Left lobe of liver (tissue), 2 donors: ENCODE data around the gene ONECUT2. TPM values are rescaled to one million over a fixed set of nuclear protein-coding genes. Genes with fewer than 3 reads are reported as not detected.
"Not testable (repeated sequence)": the region's sequence is repeated elsewhere in the genome, so short reads cannot be mapped to it uniquely, and the experiment has no call there.

Experiments
- ATAC-seq: fragments of 200-7000 bp; cut with Tn5 transposase; one replicate; pipeline ENCODE4 v1.9.1; 2020; ENCODE audit warnings: mild to moderate bottlenecking, moderate library complexity
- DNase-seq: peaks from one replicate; pipeline ENCODE4 v3.0.0-alpha.2; 2020; ENCODE audit warnings: low spot score
- total RNA-seq: library from RNA; stranded (reverse); gene quantifications from one replicate; pipeline ENCODE4 v1.2.1, GENCODE V29; 2021
- donor health status: DM: no; HTN: no; CAD: no; lungs with moderate emphysema.
- donor health status: DM: no; HTN: yes; CAD: no.

ONECUT2 gene
- 20.5 TPM for total RNA-seq

DNA sequence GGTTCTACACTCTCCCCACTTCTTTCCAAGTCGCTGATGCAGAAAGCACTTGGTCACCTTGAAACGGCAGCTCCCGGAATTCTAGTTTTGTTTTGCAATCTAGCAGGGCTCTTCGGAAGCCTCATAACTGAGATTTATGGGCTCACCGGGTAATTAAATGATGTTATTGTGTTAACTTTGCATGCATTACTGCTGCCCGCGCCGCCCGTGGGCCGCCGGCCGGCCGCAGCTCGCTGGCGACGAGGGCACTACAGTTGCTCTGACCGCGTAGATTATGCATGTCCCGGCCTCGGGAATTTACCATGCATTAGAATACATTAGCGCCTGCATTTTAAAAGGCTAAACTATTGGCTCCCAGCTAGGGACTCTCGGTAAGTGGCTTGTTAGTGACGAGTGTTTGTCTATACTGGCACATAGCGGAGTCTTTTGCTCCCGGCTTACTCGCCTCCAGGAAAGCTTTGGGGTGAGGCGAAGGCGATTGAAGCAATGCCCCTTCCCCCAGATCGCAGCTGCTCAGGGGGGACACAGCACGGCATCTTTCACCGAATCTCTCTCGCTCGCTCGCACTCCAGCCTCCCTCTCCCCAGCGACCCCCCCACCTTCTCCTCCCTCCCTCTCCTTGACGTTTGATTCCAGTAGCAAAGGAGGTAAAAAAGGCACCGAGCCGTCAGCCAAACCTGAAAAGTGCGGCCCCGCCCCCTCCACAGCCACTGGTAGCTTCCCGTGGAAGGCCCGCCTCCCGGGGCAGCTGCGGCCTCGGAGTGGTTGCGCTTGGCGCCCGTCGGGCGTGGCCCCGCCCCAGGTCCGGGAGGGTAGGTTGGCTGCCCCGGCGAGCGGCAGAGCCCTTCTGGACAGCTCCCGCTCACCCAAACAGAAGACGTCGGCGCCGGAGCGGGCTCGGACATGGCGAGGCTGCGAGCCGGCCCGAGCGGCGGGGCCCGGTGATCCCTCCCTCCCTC is at the start of gene ONECUT2:
Gene ONECUT2 (plus strand): TSS at position 839 of the 959 bp plus-strand sequence. CDS start 343 bp downstream, outside the sequence.
- DNase-seq (peak; percentile 99), ATAC-seq (peak; percentile 83)

- no peak for DNase-seq
- ATAC-seq = no peak
Measured at GRCh38 chr18:57389271-57389670, 45.9 kb upstream of the ONECUT2 start.

DNA sequence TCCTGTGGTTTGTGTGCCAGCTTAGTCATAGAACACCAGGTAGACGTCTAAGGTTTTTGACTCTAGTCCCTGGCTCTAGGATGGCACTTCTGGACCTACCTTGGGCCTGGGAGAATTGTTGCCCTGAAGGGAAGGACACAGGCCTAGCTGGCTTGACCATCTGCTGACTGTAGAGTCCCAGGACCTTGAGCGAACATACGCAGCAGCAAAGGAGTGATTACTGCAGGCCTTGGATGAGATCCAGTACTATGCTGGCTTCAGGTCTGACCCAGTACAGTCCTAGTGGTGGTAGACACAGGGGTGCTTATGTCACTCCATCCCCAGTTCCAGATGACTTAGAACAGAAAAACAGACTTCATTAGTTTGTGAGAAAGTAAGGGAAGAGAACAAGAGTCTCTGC is 45.1 kb upstream of the ONECUT2 start:
- ATAC-seq (peak; percentile 99), DNase-seq (peak; percentile 62)

DNA sequence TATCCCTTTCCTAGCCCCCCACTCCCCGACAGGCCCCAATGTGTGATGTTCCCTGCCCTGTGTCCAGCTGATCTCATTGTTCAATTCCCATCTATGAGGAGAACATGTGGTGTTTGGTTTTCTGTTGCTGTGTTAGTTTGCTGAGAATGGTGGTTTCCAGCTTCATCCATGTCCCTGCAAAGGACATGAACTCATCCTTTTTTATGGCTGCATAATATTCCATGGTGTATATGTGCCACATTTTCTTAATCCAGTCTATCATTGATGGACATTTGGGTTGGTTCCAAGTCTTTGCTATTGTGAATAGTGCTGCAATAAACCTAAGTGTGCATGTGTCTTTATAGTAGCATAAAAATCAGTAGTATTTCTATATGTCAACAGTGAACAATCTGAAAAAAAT is 40.4 kb upstream of the ONECUT2 start:
- ATAC-seq, DNase-seq: not testable (repeated sequence)

GRCh38 chr18:57396831-57397230 is 38.3 kb upstream of the ONECUT2 start:
- not testable (repeated sequence) for ATAC-seq, DNase-seq

DNA sequence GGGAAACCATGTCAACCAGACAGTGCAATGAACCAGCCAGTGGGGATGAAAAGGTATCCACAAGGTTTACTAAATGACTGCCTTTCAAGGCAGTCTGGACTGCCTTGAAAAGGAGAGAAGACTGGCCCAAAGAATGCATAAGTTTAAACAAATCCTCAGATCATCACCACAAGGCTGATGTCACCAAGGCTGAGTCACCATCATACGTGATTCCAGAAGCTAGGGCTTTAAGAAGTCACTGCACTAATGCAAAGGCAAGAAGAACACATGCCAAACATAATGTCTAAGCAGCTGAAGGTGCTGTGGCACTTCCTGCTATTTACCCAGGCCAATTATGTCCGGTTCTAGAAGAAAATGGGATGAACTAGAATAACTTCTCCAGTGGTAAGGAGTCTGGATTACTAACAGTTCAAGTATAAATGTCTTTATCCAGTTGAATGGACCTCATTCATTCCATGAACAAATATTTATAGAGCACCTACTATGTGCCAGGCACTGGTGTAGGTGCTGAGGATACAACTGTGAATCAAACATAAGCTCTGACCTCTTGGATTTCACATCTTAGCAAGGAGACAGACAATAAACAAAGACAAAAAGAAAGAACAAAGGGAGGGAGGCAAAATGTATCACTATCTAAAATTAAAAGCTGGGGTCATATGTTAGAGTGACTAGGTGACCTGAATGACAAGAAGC is 37.6 kb upstream of the ONECUT2 start:
- DNase-seq (no peak), ATAC-seq (no peak)

GRCh38 chr18:57404345-57404744 is 30.8 kb upstream of the ONECUT2 start:
- DNase-seq (no peak), ATAC-seq (no peak)

- no peak for DNase-seq
- no peak for ATAC-seq
Measured at GRCh38 chr18:57409650-57410049, 25.5 kb upstream of the ONECUT2 start.

GRCh38 chr18:57410749-57411148 is 24.4 kb upstream of the ONECUT2 start:
- DNase-seq = no peak

GRCh38 chr18:57416542-57416941 is 18.6 kb upstream of the ONECUT2 start:
- no peak for ATAC-seq

More at GRCh38 chr18:57410749-57411148, 24.4 kb upstream of the ONECUT2 start:
- ATAC-seq = no peak

GRCh38 chr18:57422313-57422872 is 12.8 kb upstream of the ONECUT2 start:
- ATAC-seq (peak; percentile 86), DNase-seq (peak; percentile 85)

More at GRCh38 chr18:57416542-57416941, 18.6 kb upstream of the ONECUT2 start:
- DNase-seq = no peak

- ATAC-seq (peak; percentile 26), DNase-seq (no peak)
Measured at GRCh38 chr18:57423821-57424220, 11.4 kb upstream of the ONECUT2 start.

GRCh38 chr18:57425096-57425495 is 10.1 kb upstream of the ONECUT2 start:
- DNase-seq = peak; percentile 75
- peak; percentile 65 for ATAC-seq

GRCh38 chr18:57426187-57426586 is 9.0 kb upstream of the ONECUT2 start:
- ATAC-seq (no peak), DNase-seq (no peak)

- DNase-seq = no peak
Measured at GRCh38 chr18:57427429-57428201, 7.6 kb upstream of the ONECUT2 start.

DNA sequence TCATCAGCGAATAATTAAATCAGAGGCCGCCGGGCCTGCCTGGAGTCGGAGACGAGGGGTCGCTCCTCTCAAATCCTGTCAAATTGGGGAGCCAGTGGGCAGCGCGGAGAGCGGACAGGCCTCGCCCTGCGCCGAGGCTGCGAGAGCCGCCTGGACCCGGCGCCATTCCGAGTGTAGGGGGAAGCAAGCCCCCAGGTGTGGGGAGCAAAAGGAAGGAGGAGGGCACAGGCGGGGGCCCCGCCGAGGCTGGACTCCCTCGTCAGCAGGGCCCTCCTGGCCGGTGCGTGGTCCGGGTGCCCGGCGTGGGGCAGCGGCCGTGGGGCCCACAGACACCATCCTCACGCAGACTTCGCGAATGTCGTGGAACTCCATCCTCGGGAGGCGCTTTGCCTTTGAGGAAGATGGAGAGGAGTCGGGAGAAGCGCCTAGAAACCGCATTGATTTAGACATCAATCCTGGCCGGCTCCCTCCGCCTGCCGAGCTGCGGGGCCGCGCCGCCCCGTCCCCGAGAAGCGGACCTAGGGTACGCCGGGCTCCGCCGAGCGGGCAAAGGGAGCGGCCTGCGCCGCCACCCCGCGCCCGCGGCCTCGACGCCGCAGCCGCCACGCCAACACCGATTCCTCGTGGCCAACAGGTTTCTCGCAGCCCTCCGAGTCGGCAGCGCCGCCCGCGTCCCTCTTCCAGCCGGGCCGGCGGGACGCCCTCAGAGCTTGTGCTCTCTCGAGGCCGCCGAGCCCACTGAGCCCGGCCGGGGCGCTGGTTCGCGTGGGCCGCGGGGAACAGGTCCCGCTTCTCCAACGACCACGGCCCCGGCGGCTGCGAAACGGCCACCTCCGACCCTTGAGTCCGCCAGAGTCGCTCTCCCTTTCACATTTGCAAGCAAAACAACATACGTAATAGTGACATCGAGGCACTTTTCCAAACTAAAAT is 6.7 kb upstream of the ONECUT2 start:
- ATAC-seq (no peak), DNase-seq (no peak)

More at GRCh38 chr18:57427429-57428201, 7.6 kb upstream of the ONECUT2 start:
- ATAC-seq = peak; percentile 56

GRCh38 chr18:57429167-57430078 is 5.8 kb upstream of the ONECUT2 start:
- ATAC-seq = no peak
- DNase-seq = no peak
